A549 (cell line): ENCODE measurements around the gene OR10S1. TPM values are rescaled to one million over a fixed set of nuclear protein-coding genes. Genes with fewer than 3 reads are reported as not detected.

ENCODE experiments used
- ATAC-seq, 2 experiments: fragments of 200-7000 bp in 1 of 2; fragments of >200 bp in 1 of 2; cut with Nextera tagmentation in 1 of 2; cut with Tn5 transposase in 1 of 2; 3 replicates each; pipeline versions ENCODE4 v1.8.0 to v1.9.1; 2018 to 2020; ENCODE audit warnings: mild to moderate bottlenecking in 1 of 2, moderate library complexity in 1 of 2
- CTCF ChIA-PET: fragments of 300-600 bp; sonication (Branson Sonifier 250); formaldehyde crosslinking; extraction: SDS; loops from one replicate; lab custom pipeline; 2021; ENCODE audit warnings: antibody characterized with exemption, inconsistent platforms; lab: Yijun Ruan, JAX
- POLR2A ChIA-PET: fragments of 350-600 bp; formaldehyde crosslinking; extraction: SDS; loops from one replicate; lab custom pipeline; 2021; ENCODE audit warnings: antibody characterized with exemption, inconsistent platforms; lab: Yijun Ruan, JAX
- DNase-seq, 2 experiments: peaks; one replicate each; pipeline versions ENCODE4 v3.0.0 to v3.0.0-alpha.2; 2011 to 2016; ENCODE audit warnings: low read depth in 1 of 2, low spot score in 1 of 2
- FAIRE-seq: peaks from 2 replicates; lab custom pipeline; 2011; peaks lifted over from hg19 to GRCh38; lab: Jason Lieb, UNC
- H3K27ac ChIP-seq, 2 experiments: fragments of >200 bp; sonication (Bioruptor Twin); formaldehyde crosslinking; 3 replicates each; pipeline ENCODE4 v1.5.1; 2016 to 2017
- H3K4me1 ChIP-seq: fragments of >200 bp; sonication (Bioruptor Twin); formaldehyde crosslinking; 3 replicates; pipeline ENCODE4 v1.6.1; 2016
- H3K4me2 ChIP-seq: fragments of >200 bp; sonication (Bioruptor Twin); formaldehyde crosslinking; 3 replicates; pipeline ENCODE4 v1.6.1; 2016
- H3K4me3 ChIP-seq: fragments of >200 bp; sonication (Bioruptor Twin); formaldehyde crosslinking; 3 replicates; pipeline ENCODE4 v1.5.1; 2016
- H3K9me3 ChIP-seq: fragments of >200 bp; sonication (Bioruptor Twin); formaldehyde crosslinking; 3 replicates; pipeline ENCODE4 v1.6.1; 2016
- BHLHE40 ChIP-seq: IDR thresholded peaks from 2 replicates; pipeline ENCODE4 v1.6.1; 2012; ENCODE audit warnings: low read depth, low read length, inconsistent platforms
- CBX2 ChIP-seq: fragments of 200-600 bp; sonication (generic); IDR thresholded peaks from 2 replicates; pipeline ENCODE4 v1.6.1; 2016; ENCODE audit warnings: low read depth, mild to moderate bottlenecking, borderline replicate concordance
- CEBPB ChIP-seq, 2 experiments: fragments of >200 bp in 1 of 2; sonication (Bioruptor Twin) in 1 of 2; formaldehyde crosslinking in 1 of 2; IDR thresholded peaks; 2 replicates each; pipeline ENCODE4 v1.6.1; 2012 to 2016
- EHMT2 ChIP-seq: fragments of 200-600 bp; sonication (generic); IDR thresholded peaks from 2 replicates; pipeline ENCODE4 v1.6.1; 2016; ENCODE audit warnings: antibody characterized with exemption, low read depth, mild to moderate bottlenecking, moderate library complexity
- EP300 ChIP-seq, 2 experiments: fragments of >200 bp; sonication (Bioruptor Twin); formaldehyde crosslinking; IDR thresholded peaks; 2 replicates in 1 of 2; 3 replicates in 1 of 2; pipeline ENCODE4 v1.6.1; 2016 to 2017
- FOSL2 ChIP-seq, 2 experiments: fragments of 450-650 bp in 1 of 2; fragments of >200 bp in 1 of 2; sonication (Bioruptor Twin) in 1 of 2; formaldehyde crosslinking; IDR thresholded peaks; 2 replicates each; pipeline versions ENCODE4 v1.5.0 to v1.6.1; 2016 to 2020; ENCODE audit warnings: mild to moderate bottlenecking in 1 of 2, moderate library complexity in 1 of 2
- GATA3 ChIP-seq: IDR thresholded peaks from 2 replicates; pipeline ENCODE4 v1.6.1; 2012; ENCODE audit warnings: borderline replicate concordance
- JUNB ChIP-seq: fragments of >200 bp; sonication (Bioruptor Twin); formaldehyde crosslinking; IDR thresholded peaks from 2 replicates; pipeline ENCODE4 v1.6.1; 2016
- MAFK ChIP-seq: fragments of 450-650 bp; IDR thresholded peaks from 2 replicates; pipeline ENCODE4 v1.6.1; 2014; ENCODE audit not compliant: partially characterized antibody
- MAZ ChIP-seq: fragments of 150-350 bp; IDR thresholded peaks from 2 replicates; pipeline ENCODE4 v1.6.1; 2014; ENCODE audit warnings: antibody characterized with exemption, low read depth, low read length, borderline replicate concordance
- NFE2L2 ChIP-seq: fragments of 150-350 bp; conservative IDR thresholded peaks from 2 replicates; pipeline ENCODE4 v1.6.1; 2014; ENCODE audit warnings: low read length
- PHF8 ChIP-seq: fragments of 200-600 bp; sonication (generic); IDR thresholded peaks from 2 replicates; pipeline ENCODE4 v1.6.1; 2016; ENCODE audit warnings: low read depth, mild to moderate bottlenecking, antibody characterized with exemption, moderate library complexity, borderline replicate concordance
- POLR2A ChIP-seq: IDR thresholded peaks from 2 replicates; pipeline ENCODE4 v1.6.1; 2012; ENCODE audit warnings: mild to moderate bottlenecking, low read length
- RCOR1 ChIP-seq: fragments of 150-350 bp; IDR thresholded peaks from 2 replicates; pipeline ENCODE4 v1.6.1; 2014; ENCODE audit warnings: antibody characterized with exemption, low read length, low read depth
- RFX5 ChIP-seq: fragments of 450-650 bp; IDR thresholded peaks from 2 replicates; pipeline ENCODE4 v1.7.1; 2014; ENCODE audit warnings: antibody characterized with exemption, mild to moderate bottlenecking, moderate library complexity
- SMC3 ChIP-seq: fragments of >200 bp; sonication (Bioruptor Twin); formaldehyde crosslinking; IDR thresholded peaks from 3 replicates; pipeline ENCODE4 v1.6.1; 2018; ENCODE audit warnings: inconsistent platforms
- SREBF2 ChIP-seq: fragments of 450-650 bp; IDR thresholded peaks from 2 replicates; pipeline ENCODE4 v1.6.1; 2014; ENCODE audit warnings: mild to moderate bottlenecking, moderate library complexity
- TFCP2L1 ChIP-seq: fragments of 250-450 bp; sonication (Bioruptor Pico); IDR thresholded peaks from 2 replicates; pipeline ENCODE4 v1.5.0; 2021; ENCODE audit warnings: mild to moderate bottlenecking
- TP53 ChIP-seq: fragments of 250-450 bp; sonication (Bioruptor Pico); IDR thresholded peaks from 2 replicates; pipeline ENCODE4 v1.5.0; 2021; ENCODE audit warnings: mild to moderate bottlenecking, moderate library complexity
- ZC3H11A ChIP-seq: fragments of 450-650 bp; IDR thresholded peaks from 2 replicates; pipeline ENCODE4 v1.6.1; 2014; ENCODE audit warnings: antibody characterized with exemption, mild to moderate bottlenecking
- ZNF302 ChIP-seq: fragments of 250-450 bp; sonication (Bioruptor Pico); IDR thresholded peaks from 2 replicates; pipeline ENCODE4 v1.9.0; 2021; ENCODE audit warnings: inconsistent platforms, mild to moderate bottlenecking, moderate library complexity
- WGBS: methylation state at CpG from one replicate; pipeline ENCODE4 v1.1.6; 2017; ENCODE audit errors: missing lambda C conversion rate; 5-methylcytosine and 5-hydroxymethylcytosine counted together
- polyA plus RNA-seq, 4 experiments: library from polyadenylated mRNA; depleted of rRNA in 3 of 4; stranded (reverse); fragments of >200 nt; fragmentation: RNase III in 1 of 4; extraction: RNeasy Plus Mini Kit Qiagen cat#74134 plus additional on column Dnase treatment in 1 of 4; gene quantifications; 2 replicates in 3 of 4; 3 replicates in 1 of 4; pipeline ENCODE4 v1.2.3, GENCODE V29; 2011 to 2017
- TF ChIP-seq, protein P1 (sequence below): IDR thresholded peaks from 2 replicates; pipeline ENCODE4 v1.6.1; 2012
- TF ChIP-seq, protein P2 (sequence below): IDR thresholded peaks from 2 replicates; pipeline ENCODE4 v1.6.1; 2012
- TF ChIP-seq, protein P3 (sequence below): fragments of 200-600 bp; sonication (generic); IDR thresholded peaks from 2 replicates; pipeline ENCODE4 v1.6.1; 2016; ENCODE audit warnings: antibody characterized with exemption, mild to moderate bottlenecking, moderate library complexity
- TF ChIP-seq, protein P4 (sequence below): fragments of >200 bp; sonication (Bioruptor Twin); formaldehyde crosslinking; IDR thresholded peaks from 3 replicates; pipeline ENCODE4 v1.6.1; 2016

The OR10S1 gene
- polyA plus RNA-seq, 2 of the 4 experiments (the other 2 are of a cell fraction): not detected

DNA sequence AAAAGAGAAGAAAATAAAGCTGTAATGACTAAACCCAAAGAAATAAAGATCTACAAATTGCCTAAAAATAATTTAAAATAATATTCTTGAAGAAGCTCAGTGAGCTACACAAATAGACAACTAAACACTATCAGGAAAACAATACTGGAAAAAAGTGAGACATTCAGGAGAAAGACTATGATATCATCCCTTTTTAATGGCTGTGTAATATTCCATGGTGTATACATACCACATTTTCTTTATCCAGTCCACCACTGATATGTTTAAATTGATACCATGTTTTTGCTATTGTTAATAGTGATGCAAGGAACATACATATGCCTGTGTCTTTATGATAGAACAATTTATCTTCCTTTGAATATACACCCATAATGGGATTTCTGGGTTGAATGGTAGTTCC lies 20.8 kb downstream of the OR10S1 start:
- DNase-seq (no peak), FAIRE-seq (no peak), ATAC-seq (no peak)
- no peak overlapping the region for H3K27ac ChIP-seq
- H3K4me2 ChIP-seq: no peak overlapping the region
- TF ChIP-seq MAZ (no peak), TP53 (CRISPR knock-in tag) (no peak), EHMT2 (no peak), NFE2L2 (no peak), BHLHE40 (no peak), RFX5 (no peak), SMC3 (no peak), FOSL2 (IDR thresholded peaks at IDR 0.05) (no peak), FOSL2 (CRISPR knock-in tag; IDR thresholded peaks at IDR 0.05) (no peak), JUNB (no peak), CEBPB (IDR thresholded peaks at IDR 0.05) (no peak), TFCP2L1 (CRISPR knock-in tag) (no peak), GATA3 (no peak)
- TF ChIP-seq, protein P1, sequence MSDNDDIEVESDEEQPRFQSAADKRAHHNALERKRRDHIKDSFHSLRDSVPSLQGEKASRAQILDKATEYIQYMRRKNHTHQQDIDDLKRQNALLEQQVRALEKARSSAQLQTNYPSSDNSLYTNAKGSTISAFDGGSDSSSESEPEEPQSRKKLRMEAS: no peak
- TF ChIP-seq, protein P2, sequence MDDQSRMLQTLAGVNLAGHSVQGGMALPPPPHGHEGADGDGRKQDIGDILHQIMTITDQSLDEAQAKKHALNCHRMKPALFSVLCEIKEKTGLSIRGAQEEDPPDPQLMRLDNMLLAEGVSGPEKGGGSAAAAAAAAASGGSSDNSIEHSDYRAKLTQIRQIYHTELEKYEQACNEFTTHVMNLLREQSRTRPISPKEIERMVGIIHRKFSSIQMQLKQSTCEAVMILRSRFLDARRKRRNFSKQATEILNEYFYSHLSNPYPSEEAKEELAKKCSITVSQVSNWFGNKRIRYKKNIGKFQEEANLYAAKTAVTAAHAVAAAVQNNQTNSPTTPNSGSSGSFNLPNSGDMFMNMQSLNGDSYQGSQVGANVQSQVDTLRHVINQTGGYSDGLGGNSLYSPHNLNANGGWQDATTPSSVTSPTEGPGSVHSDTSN: no peak
- H3K4me3 ChIP-seq: no peak overlapping the region
- CTCF ChIA-PET: no interaction called here
- no peaks in the 10 kb centered on the region for H3K4me1 ChIP-seq
- no peaks in the 10 kb centered on the region for H3K9me3 ChIP-seq
- POLR2A ChIA-PET: no interaction called here

DNA sequence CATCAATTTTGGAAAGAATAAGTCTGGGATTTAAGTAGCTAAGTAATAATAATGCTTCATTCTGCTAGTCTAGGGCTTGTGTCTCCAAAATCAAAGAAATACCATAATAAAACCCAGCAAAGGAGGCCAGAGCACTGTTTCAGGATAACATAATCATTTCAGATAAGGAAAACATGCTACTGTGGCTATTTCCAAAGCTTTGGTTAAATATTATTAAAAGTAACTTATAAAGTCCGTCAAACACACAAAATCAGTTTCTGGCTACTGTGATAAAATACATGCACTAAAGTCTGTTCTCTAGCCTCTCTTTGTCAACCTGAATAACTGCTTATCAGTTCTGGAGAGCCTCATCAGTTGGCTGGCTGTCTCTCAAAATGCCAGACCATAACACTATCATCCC lies 32.4 kb downstream of the OR10S1 start:
- FAIRE-seq (no peak), ATAC-seq (no peak), DNase-seq (no peak)
- no peak overlapping the region for H3K27ac ChIP-seq
- 0% methylated on average over 1 of the region's 1 CpG for WGBS
- H3K4me1 ChIP-seq: no peaks in the 10 kb centered on the region
- POLR2A ChIA-PET: no interaction called here
- TF ChIP-seq MAFK: no peak
- TF ChIP-seq, protein P2: no peak
- no peak for TF ChIP-seq RCOR1
- no peak for TF ChIP-seq ZC3H11A
- TF ChIP-seq TP53 (CRISPR knock-in tag): no peak
- no peak for TF ChIP-seq SMC3
- no peak overlapping the region for H3K4me3 ChIP-seq
- no peaks in the 10 kb centered on the region for H3K9me3 ChIP-seq
- H3K4me2 ChIP-seq: no peak overlapping the region
- CTCF ChIA-PET: no interaction called here

DNA sequence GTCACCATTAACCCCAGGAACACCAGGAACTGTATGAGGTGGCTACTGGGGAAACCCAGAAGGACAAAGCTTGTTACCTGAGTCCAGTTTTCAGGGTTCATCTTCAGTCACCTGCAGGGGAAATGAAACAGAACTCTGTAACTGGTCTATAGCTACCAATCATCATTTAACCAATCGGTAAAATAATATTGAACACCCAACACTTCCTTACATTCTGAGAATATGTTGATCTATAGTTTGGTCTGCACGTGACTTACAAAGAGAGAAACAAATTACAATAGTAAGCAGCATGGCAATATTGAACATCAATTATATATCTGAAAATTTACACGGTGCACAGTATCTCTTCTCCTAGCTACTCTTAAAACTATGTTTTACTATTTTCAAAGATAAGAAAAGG lies 33.8 kb downstream of the OR10S1 start, which contains the start of gene OR6T1:
Gene OR6T1, minus strand, starts transcription at position 101 of the 400 bp plus-strand sequence. Its CDS starts 0 bp downstream, at position 101.
- POLR2A ChIA-PET: no interaction called here
- H3K4me1 ChIP-seq: no peaks in the 10 kb centered on the region
- no peak for TF ChIP-seq EP300 (IDR thresholded peaks at IDR 0.05)
- TF ChIP-seq, all 56 proteins: peak for 0
- no peak for FAIRE-seq
- DNase-seq: no peak
- Histone ChIP-seq H3K4me2 (no peak within 1 kb of the TSS), H3K4me3 (no peak within 1 kb of the TSS), H3K27ac (no peak within 1 kb of the TSS), H3K9me3 (no peaks in the 10 kb centered on the region)
- ATAC-seq: no peak
- CTCF ChIA-PET: no interaction called here
- 22% methylated on average over 3 of the region's 3 CpGs for WGBS

DNA sequence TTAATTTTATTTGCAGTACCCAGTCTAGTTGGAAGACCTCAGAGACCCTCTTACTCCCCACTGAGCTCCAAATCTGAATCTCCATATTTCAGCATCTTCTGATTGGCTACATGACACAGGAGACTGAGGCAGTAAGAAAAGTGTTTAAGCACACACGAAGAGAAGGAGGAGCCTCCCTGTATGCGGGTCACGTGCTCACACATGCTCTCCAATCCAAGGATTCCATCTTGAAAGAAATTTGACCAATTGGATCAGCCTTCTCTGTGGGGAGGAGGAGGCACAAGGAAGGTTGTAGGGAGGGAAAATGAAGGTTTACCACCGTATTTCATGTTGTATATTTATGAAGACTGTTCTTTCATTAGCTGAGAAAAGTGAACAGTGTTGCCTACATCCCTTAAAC lies 35.2 kb downstream of the OR10S1 start:
- TF ChIP-seq EP300 (IDR thresholded peaks at IDR 0.05): no peak
- TF ChIP-seq, protein P3, sequence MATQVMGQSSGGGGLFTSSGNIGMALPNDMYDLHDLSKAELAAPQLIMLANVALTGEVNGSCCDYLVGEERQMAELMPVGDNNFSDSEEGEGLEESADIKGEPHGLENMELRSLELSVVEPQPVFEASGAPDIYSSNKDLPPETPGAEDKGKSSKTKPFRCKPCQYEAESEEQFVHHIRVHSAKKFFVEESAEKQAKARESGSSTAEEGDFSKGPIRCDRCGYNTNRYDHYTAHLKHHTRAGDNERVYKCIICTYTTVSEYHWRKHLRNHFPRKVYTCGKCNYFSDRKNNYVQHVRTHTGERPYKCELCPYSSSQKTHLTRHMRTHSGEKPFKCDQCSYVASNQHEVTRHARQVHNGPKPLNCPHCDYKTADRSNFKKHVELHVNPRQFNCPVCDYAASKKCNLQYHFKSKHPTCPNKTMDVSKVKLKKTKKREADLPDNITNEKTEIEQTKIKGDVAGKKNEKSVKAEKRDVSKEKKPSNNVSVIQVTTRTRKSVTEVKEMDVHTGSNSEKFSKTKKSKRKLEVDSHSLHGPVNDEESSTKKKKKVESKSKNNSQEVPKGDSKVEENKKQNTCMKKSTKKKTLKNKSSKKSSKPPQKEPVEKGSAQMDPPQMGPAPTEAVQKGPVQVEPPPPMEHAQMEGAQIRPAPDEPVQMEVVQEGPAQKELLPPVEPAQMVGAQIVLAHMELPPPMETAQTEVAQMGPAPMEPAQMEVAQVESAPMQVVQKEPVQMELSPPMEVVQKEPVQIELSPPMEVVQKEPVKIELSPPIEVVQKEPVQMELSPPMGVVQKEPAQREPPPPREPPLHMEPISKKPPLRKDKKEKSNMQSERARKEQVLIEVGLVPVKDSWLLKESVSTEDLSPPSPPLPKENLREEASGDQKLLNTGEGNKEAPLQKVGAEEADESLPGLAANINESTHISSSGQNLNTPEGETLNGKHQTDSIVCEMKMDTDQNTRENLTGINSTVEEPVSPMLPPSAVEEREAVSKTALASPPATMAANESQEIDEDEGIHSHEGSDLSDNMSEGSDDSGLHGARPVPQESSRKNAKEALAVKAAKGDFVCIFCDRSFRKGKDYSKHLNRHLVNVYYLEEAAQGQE: no peak
- no peak for TF ChIP-seq SREBF2
- TF ChIP-seq CBX2: no peak
- no peak for TF ChIP-seq PHF8
- no peak for TF ChIP-seq MAFK
- TF ChIP-seq, protein P4, sequence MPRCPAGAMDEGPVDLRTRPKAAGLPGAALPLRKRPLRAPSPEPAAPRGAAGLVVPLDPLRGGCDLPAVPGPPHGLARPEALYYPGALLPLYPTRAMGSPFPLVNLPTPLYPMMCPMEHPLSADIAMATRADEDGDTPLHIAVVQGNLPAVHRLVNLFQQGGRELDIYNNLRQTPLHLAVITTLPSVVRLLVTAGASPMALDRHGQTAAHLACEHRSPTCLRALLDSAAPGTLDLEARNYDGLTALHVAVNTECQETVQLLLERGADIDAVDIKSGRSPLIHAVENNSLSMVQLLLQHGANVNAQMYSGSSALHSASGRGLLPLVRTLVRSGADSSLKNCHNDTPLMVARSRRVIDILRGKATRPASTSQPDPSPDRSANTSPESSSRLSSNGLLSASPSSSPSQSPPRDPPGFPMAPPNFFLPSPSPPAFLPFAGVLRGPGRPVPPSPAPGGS: no peak
- TF ChIP-seq ZNF302: no peak
- no peak for TF ChIP-seq POLR2A
- no peak overlapping the region for H3K27ac ChIP-seq
- H3K4me1 ChIP-seq: no peaks in the 10 kb centered on the region
- ATAC-seq (no peak), DNase-seq (no peak), FAIRE-seq (no peak)
- no peak overlapping the region for H3K4me2 ChIP-seq
- 0% methylated on average over 4 of the region's 4 CpGs for WGBS
- POLR2A ChIA-PET: no interaction called here
- no peaks in the 10 kb centered on the region for H3K9me3 ChIP-seq
- CTCF ChIA-PET: no interaction called here
- no peak overlapping the region for H3K4me3 ChIP-seq
